Measurements from ENCODE around the gene DLG2. TPM values are rescaled to one million over a fixed set of nuclear protein-coding genes. Genes with fewer than 3 reads are reported as not detected.

Gene DLG2
- total RNA-seq, 1 donor from 2014 or later, result 2.1 TPM

DNA sequence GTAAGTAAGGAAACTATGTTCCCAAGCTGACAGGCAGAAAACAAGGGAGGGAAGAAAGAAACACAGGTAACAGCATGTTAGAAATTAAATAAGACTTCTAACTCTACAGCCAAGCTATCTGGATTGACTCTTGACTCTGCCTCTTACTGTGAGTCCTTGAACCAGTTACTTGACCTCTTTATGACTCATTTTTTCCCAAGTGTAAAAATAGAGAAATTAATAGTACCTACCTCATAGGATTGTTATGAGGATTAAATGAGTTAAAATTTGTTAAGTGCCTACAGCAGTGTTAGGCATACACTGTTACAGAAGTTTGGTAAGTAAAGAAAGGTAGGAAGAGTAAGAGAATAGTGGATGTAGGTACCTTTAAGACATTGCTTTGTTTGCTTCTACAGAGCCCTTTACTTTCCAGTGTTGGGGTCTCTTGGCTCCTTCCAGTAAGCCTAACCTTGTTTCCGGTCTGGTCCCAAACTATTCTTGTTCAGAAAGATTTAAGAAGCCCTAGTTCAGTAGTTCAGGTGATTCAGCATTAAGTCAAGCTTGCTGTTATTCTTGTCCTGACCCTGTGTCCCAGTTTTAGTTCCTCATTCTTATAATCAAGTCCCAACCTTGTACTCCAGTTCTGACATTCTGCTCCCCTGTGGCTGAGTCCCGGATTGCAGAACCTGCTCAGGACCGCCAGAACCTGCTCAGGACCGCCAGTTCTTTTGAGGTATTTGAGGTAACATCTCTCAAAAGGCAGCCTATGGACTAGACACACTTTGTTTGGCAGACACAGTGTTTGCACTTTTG is 1377.6 kb downstream of the DLG2 start:
- intact Hi-C loops (cut with micrococcal nuclease), result no loop called here
- Mint-ChIP-seq H3K4me1 (ENCODE audit: low read depth) (no peaks in the 10 kb centered on the region), H3K36me3 (ENCODE audit: low read depth) (no peaks in the 10 kb centered on the region)

GRCh38 chr11:84247926-84248325 is 1379.2 kb downstream of the DLG2 start:
- Mint-ChIP-seq H3K36me3 (ENCODE audit: low read depth) (no peaks in the 10 kb centered on the region), H3K4me3 (no peak overlapping the region), H3K27me3 (ENCODE audit: insufficient read depth) (no peaks in the 10 kb centered on the region), H3K9me3 (peaks cover 3% of the 10 kb centered on the region), H3K4me1 (ENCODE audit: low read depth) (no peaks in the 10 kb centered on the region), H3K27ac (no peak overlapping the region)
- DNase-seq (ENCODE audit: low spot score), result no peak
- intact Hi-C loops (cut with micrococcal nuclease), result no loop called here

More for the DNA sequence above, 1377.6 kb downstream of the DLG2 start:
- Mint-ChIP-seq H3K9me3 (peaks cover 3% of the 10 kb centered on the region), H3K4me3 (no peak overlapping the region), H3K27ac (no peak overlapping the region), H3K27me3 (ENCODE audit: insufficient read depth) (no peaks in the 10 kb centered on the region)
- no peak for DNase-seq (ENCODE audit: low spot score)

DNA sequence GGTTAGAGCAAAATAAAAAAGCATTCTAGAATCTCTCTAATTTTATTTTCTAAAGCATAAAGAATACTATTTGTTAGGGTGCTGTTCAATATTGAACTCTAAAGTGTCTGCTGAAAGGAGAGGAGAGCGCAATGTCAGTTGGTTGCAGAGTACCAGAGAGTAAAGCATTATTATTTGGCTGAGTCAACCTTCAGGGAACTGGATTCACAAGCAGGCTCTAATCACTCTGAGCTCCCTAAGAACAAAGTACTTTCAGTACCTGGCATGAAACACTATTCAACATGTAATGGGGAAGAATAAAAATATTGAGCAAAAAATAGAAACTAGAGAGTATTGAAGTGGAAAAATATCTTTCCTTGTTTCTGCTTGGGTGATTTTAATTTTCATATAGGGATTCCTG is 1380.0 kb downstream of the DLG2 start:
- Mint-ChIP-seq H3K9me3 (peaks cover 1% of the 10 kb centered on the region), H3K4me1 (ENCODE audit: low read depth) (no peaks in the 10 kb centered on the region), H3K27ac (no peak overlapping the region), H3K36me3 (ENCODE audit: low read depth) (no peaks in the 10 kb centered on the region), H3K27me3 (ENCODE audit: insufficient read depth) (no peaks in the 10 kb centered on the region), H3K4me3 (no peak overlapping the region)
- intact Hi-C loops (cut with micrococcal nuclease), result no loop called here
- DNase-seq (ENCODE audit: low spot score), result no peak

GRCh38 chr11:84243629-84244263 is 1383.4 kb downstream of the DLG2 start:
- H3K4me1 Mint-ChIP-seq (ENCODE audit: low read depth), result no peaks in the 10 kb centered on the region
- H3K27me3 Mint-ChIP-seq (ENCODE audit: insufficient read depth), result no peaks in the 10 kb centered on the region
- intact Hi-C loops (cut with micrococcal nuclease), result no loop called here
- H3K9me3 Mint-ChIP-seq, result no peaks in the 10 kb centered on the region
- H3K36me3 Mint-ChIP-seq (ENCODE audit: low read depth), result no peaks in the 10 kb centered on the region
- H3K4me3 Mint-ChIP-seq, result no peak overlapping the region
- DNase-seq (ENCODE audit: low spot score), result no peak
- H3K27ac Mint-ChIP-seq, result no peak overlapping the region

DNA sequence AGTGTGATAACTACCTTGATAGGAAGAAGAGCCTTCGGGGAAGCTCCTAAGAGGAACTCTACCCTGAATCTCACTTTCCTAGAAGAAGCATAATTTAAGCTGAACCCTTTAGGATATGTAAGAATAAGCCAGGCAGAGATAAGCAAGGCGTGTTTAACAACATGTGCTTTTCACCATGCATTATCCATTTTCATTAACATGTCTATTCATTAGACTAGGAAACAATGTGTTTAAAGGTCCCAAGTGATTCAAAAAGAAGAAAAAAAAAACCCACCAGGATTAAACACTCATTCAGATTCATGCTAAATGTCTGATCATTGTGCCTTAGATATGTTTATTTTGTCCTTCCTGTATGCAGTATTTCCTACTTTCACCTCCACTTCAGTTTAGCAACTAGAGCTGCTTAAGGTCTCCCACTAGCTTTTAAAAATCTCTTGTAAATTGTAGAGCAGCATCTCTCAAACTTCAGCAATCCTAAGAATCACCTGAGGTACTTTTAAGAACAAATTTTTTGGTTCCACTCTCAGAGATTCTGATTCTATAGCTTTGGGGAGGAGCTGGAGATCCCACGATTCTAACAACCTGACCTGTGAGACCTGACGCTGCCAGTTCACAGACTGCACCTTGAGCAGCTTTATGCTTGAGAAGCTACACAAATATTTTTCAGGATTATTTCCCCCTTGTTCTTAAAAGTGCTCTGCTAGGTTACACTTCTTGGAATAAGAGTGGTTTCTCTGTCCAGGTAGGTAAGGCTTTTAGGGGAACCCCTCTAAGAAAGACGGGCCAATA is 1385.6 kb downstream of the DLG2 start:
- no peaks in the 10 kb centered on the region for H3K4me1 Mint-ChIP-seq (ENCODE audit: low read depth)
- intact Hi-C loops (cut with micrococcal nuclease), result no loop called here
- H3K27ac Mint-ChIP-seq, result no peak overlapping the region
- H3K36me3 Mint-ChIP-seq (ENCODE audit: low read depth), result no peaks in the 10 kb centered on the region
- H3K27me3 Mint-ChIP-seq (ENCODE audit: insufficient read depth), result no peaks in the 10 kb centered on the region
- DNase-seq (ENCODE audit: low spot score), result no peak
- H3K4me3 Mint-ChIP-seq, result no peak overlapping the region
- peaks cover 4% of the 10 kb centered on the region for H3K9me3 Mint-ChIP-seq

GRCh38 chr11:84240847-84241246 is 1386.3 kb downstream of the DLG2 start:
- DNase-seq (ENCODE audit: low spot score), result no peak
- no peak overlapping the region for H3K4me3 Mint-ChIP-seq
- no peaks in the 10 kb centered on the region for H3K4me1 Mint-ChIP-seq (ENCODE audit: low read depth)
- no peaks in the 10 kb centered on the region for H3K27me3 Mint-ChIP-seq (ENCODE audit: insufficient read depth)
- intact Hi-C loops (cut with micrococcal nuclease), result no loop called here
- H3K27ac Mint-ChIP-seq, result no peak overlapping the region
- no peaks in the 10 kb centered on the region for H3K36me3 Mint-ChIP-seq (ENCODE audit: low read depth)
- peaks cover 4% of the 10 kb centered on the region for H3K9me3 Mint-ChIP-seq

DNA sequence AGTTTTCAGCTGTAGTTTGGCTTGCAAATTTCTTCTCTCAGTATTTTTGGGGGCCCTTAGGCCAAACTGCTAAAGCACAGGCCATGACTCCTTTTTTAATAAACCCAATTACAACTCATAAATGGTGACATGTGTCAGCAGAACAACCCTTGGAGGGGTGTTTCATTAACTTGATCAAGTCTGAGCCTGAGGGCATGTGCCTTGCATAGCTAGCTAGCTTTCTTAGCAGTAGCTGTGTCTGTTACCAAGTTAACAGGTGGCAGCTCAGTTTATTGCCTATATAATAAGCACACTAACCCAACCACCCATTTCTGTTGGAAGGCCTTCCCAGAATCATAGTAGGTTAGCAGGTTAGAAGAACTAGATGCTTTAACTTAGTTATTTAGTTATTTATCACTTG is 1390.7 kb downstream of the DLG2 start:
- H3K27ac Mint-ChIP-seq, result no peak overlapping the region
- H3K4me1 Mint-ChIP-seq (ENCODE audit: low read depth), result no peaks in the 10 kb centered on the region
- peaks cover 4% of the 10 kb centered on the region for H3K9me3 Mint-ChIP-seq
- H3K27me3 Mint-ChIP-seq (ENCODE audit: insufficient read depth), result no peaks in the 10 kb centered on the region
- H3K4me3 Mint-ChIP-seq, result no peak overlapping the region
- DNase-seq (ENCODE audit: low spot score), result no peak
- intact Hi-C loops (cut with micrococcal nuclease), result no loop called here
- H3K36me3 Mint-ChIP-seq (ENCODE audit: low read depth), result no peaks in the 10 kb centered on the region

- Mint-ChIP-seq H3K4me3 (no peak overlapping the region), H3K36me3 (ENCODE audit: low read depth) (no peaks in the 10 kb centered on the region), H3K4me1 (ENCODE audit: low read depth) (no peaks in the 10 kb centered on the region), H3K9me3 (peaks cover 4% of the 10 kb centered on the region), H3K27ac (no peak overlapping the region), H3K27me3 (ENCODE audit: insufficient read depth) (no peaks in the 10 kb centered on the region)
- intact Hi-C loops (cut with micrococcal nuclease), result no loop called here
- DNase-seq (ENCODE audit: low spot score), result no peak
Observed at GRCh38 chr11:84234462-84235202, 1392.5 kb downstream of the DLG2 start.

- no peak for DNase-seq (ENCODE audit: low spot score)
- Mint-ChIP-seq H3K27me3 (ENCODE audit: insufficient read depth) (no peaks in the 10 kb centered on the region), H3K4me3 (no peak overlapping the region), H3K9me3 (peaks cover 4% of the 10 kb centered on the region), H3K36me3 (ENCODE audit: low read depth) (no peaks in the 10 kb centered on the region), H3K27ac (no peak overlapping the region), H3K4me1 (ENCODE audit: low read depth) (no peaks in the 10 kb centered on the region)
- intact Hi-C loops (cut with micrococcal nuclease), result no loop called here
Observed at GRCh38 chr11:84234011-84234410, 1393.1 kb downstream of the DLG2 start.

DNA sequence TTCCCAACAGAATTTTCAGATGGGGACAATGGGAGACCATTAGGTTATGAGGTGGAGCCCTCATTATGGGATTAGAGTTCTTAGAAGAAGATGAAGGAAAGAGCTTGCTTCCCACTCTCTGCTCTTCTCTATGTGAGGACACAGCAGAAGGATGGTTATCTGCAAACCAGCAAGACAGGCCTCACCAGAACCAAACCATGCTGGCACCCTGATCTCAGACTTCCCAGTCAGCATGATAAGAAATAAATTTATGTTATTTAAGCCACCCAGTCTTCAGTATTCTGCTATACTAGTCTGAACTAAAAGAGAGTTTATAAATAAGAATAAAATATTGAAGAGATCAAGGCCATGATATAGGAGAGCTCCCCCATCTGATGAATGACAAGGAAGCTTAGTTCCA is 1394.6 kb downstream of the DLG2 start:
- Mint-ChIP-seq H3K4me1 (ENCODE audit: low read depth) (no peaks in the 10 kb centered on the region), H3K36me3 (ENCODE audit: low read depth) (no peaks in the 10 kb centered on the region), H3K4me3 (no peak overlapping the region), H3K9me3 (peaks cover 8% of the 10 kb centered on the region), H3K27me3 (ENCODE audit: insufficient read depth) (no peaks in the 10 kb centered on the region), H3K27ac (no peak overlapping the region)
- DNase-seq (ENCODE audit: low spot score), result no peak
- intact Hi-C loops (cut with micrococcal nuclease), result no loop called here

GRCh38 chr11:84230402-84230801 is 1396.7 kb downstream of the DLG2 start:
- Mint-ChIP-seq H3K9me3 (peaks cover 8% of the 10 kb centered on the region), H3K4me3 (no peak overlapping the region), H3K36me3 (ENCODE audit: low read depth) (no peaks in the 10 kb centered on the region), H3K27ac (no peak overlapping the region), H3K27me3 (ENCODE audit: insufficient read depth) (no peaks in the 10 kb centered on the region), H3K4me1 (ENCODE audit: low read depth) (no peaks in the 10 kb centered on the region)
- no peak for DNase-seq (ENCODE audit: low spot score)
- intact Hi-C loops (cut with micrococcal nuclease), result no loop called here

GRCh38 chr11:84227970-84228665 is 1399.0 kb downstream of the DLG2 start:
- Mint-ChIP-seq H3K27ac (no peak overlapping the region), H3K9me3 (peaks cover 8% of the 10 kb centered on the region), H3K27me3 (ENCODE audit: insufficient read depth) (no peaks in the 10 kb centered on the region), H3K36me3 (ENCODE audit: low read depth) (no peaks in the 10 kb centered on the region), H3K4me1 (ENCODE audit: low read depth) (no peaks in the 10 kb centered on the region), H3K4me3 (no peak overlapping the region)
- DNase-seq (ENCODE audit: low spot score), result no peak
- intact Hi-C loops (cut with micrococcal nuclease), result no loop called here
